ENCODE data around the gene ISG20L2. TPM values are rescaled to one million over a fixed set of nuclear protein-coding genes. Genes with fewer than 3 reads are reported as not detected.
A peak's percentile ranks its signal among the peaks of the same experiment; 100 is the strongest.

The ISG20L2 gene
- total and polyA plus RNA-seq, 5 donors from 2014 or later: 15.8 to 76.7 (median 17.7) TPM

GRCh38 chr1:156742017-156742416 lies 13.5 kb upstream of the ISG20L2 start:
- Histone ChIP-seq H3K27me3 (ENCODE audit: control insufficient read depth, insufficient read depth, low read length) (no peaks in the 10 kb centered on the region), H3K27ac (ENCODE audit: insufficient read depth, low read length, poor library complexity, severe bottlenecking) (peak overlapping the region; percentile 91), H3K4me3 (ENCODE audit: low read depth, low read length) (peak overlapping the region; percentile 60), H3K9me3 (ENCODE audit: control insufficient read depth in 2 of 2, low read length in 2 of 2) (no peaks in the 10 kb centered on the region), H3K36me3 (ENCODE audit: control insufficient read depth, insufficient read depth, low read length) (peaks cover 23% of the 10 kb centered on the region), H3K4me1 (ENCODE audit: control insufficient read depth, insufficient read depth, low read length, poor library complexity, severe bottlenecking) (peaks cover 31% of the 10 kb centered on the region)
- ATAC-seq (ENCODE audit: low read depth in 2 of 2) (no peak), DNase-seq (no peak)
- H3K36me3 Mint-ChIP-seq: peaks cover 38% of the 10 kb centered on the region
- peaks cover 0 to 2% (median 0%) of the 10 kb centered on the region in 7 donors for H3K9me3 Mint-ChIP-seq
- H3K27me3 Mint-ChIP-seq: no peaks in the 10 kb centered on the region
- H3K4me1 Mint-ChIP-seq: peaks cover 3 to 55% (median 37%) of the 10 kb centered on the region in 4 donors
- H3K27ac Mint-ChIP-seq: peak overlapping the region; percentile 92 to 99 (median 98)
- H3K4me3 Mint-ChIP-seq: peak overlapping the region; percentile 48 to 97 (median 74)

- Mint-ChIP-seq H3K4me1 (peaks cover 3 to 55% (median 36%) of the 10 kb centered on the region in 4 donors), H3K27me3 (no peaks in the 10 kb centered on the region)
- peaks cover 28% of the 10 kb centered on the region for H3K36me3 ChIP-seq (ENCODE audit: control insufficient read depth, insufficient read depth, low read length)
Measured at GRCh38 chr1:156741481-156741983, 13.0 kb upstream of the ISG20L2 start.

GRCh38 chr1:156740741-156741480 lies 12.3 kb upstream of the ISG20L2 start, which contains the start of gene MRPL24:
Gene MRPL24 (minus strand): TSS chr1:156741088. CDS start chr1:156738704, 2,384 bp downstream.
- Histone ChIP-seq H3K27ac (ENCODE audit: insufficient read depth, low read length, poor library complexity, severe bottlenecking) (peak within 1 kb of the TSS; percentile 91), H3K9me3 (ENCODE audit: control insufficient read depth in 2 of 2, low read length in 2 of 2) (no peaks in the 10 kb centered on the region), H3K4me3 (ENCODE audit: low read depth, low read length) (peak within 1 kb of the TSS; percentile 80), H3K36me3 (ENCODE audit: control insufficient read depth, insufficient read depth, low read length) (peaks cover 28% of the 10 kb centered on the region), H3K27me3 (ENCODE audit: control insufficient read depth, insufficient read depth, low read length) (no peaks in the 10 kb centered on the region), H3K4me1 (ENCODE audit: control insufficient read depth, insufficient read depth, low read length, poor library complexity, severe bottlenecking) (peaks cover 20% of the 10 kb centered on the region)
- H3K9me3 Mint-ChIP-seq: peaks cover 0 to 2% (median 0%) of the 10 kb centered on the region in 7 donors
- H3K4me3 Mint-ChIP-seq: peak within 1 kb of the TSS; percentile 90 to 97 (median 94)
- ATAC-seq (ENCODE audit: low read depth in 2 of 2) (peak; percentile 92 to 94), DNase-seq (peak; percentile 96 to 99 (median 99))
- peaks cover 36% of the 10 kb centered on the region for H3K36me3 Mint-ChIP-seq
- no peaks in the 10 kb centered on the region for H3K27me3 Mint-ChIP-seq
- peaks cover 3 to 50% (median 31%) of the 10 kb centered on the region in 4 donors for H3K4me1 Mint-ChIP-seq
- peak within 1 kb of the TSS; percentile 92 to 99 (median 98) for H3K27ac Mint-ChIP-seq

More at GRCh38 chr1:156741481-156741983, 13.0 kb upstream of the ISG20L2 start:
- Histone ChIP-seq H3K27me3 (ENCODE audit: control insufficient read depth, insufficient read depth, low read length) (no peaks in the 10 kb centered on the region), H3K27ac (ENCODE audit: insufficient read depth, low read length, poor library complexity, severe bottlenecking) (peak overlapping the region; percentile 91), H3K4me1 (ENCODE audit: control insufficient read depth, insufficient read depth, low read length, poor library complexity, severe bottlenecking) (peaks cover 26% of the 10 kb centered on the region), H3K9me3 (ENCODE audit: control insufficient read depth in 2 of 2, low read length in 2 of 2) (no peaks in the 10 kb centered on the region), H3K4me3 (ENCODE audit: low read depth, low read length) (peak overlapping the region; percentile 60)
- ATAC-seq (ENCODE audit: low read depth in 2 of 2) (no peak), DNase-seq (no peak)
- H3K27ac Mint-ChIP-seq: peak overlapping the region; percentile 92 to 99 (median 98)
- peaks cover 38% of the 10 kb centered on the region for H3K36me3 Mint-ChIP-seq
- H3K9me3 Mint-ChIP-seq: peaks cover 0 to 2% (median 0%) of the 10 kb centered on the region in 7 donors
- peak overlapping the region; percentile 90 to 97 (median 94) for H3K4me3 Mint-ChIP-seq

GRCh38 chr1:156740237-156740740 lies 11.7 kb upstream of the ISG20L2 start:
- H3K27me3 Mint-ChIP-seq: no peaks in the 10 kb centered on the region
- peaks cover 3 to 44% (median 25%) of the 10 kb centered on the region in 4 donors for H3K4me1 Mint-ChIP-seq
- H3K4me3 Mint-ChIP-seq: peak overlapping the region; percentile 90 to 97 (median 94)
- Histone ChIP-seq H3K9me3 (ENCODE audit: control insufficient read depth in 2 of 2, low read length in 2 of 2) (no peaks in the 10 kb centered on the region), H3K4me3 (ENCODE audit: low read depth, low read length) (peak overlapping the region; percentile 80), H3K27me3 (ENCODE audit: control insufficient read depth, insufficient read depth, low read length) (no peaks in the 10 kb centered on the region), H3K36me3 (ENCODE audit: control insufficient read depth, insufficient read depth, low read length) (peaks cover 25% of the 10 kb centered on the region), H3K4me1 (ENCODE audit: control insufficient read depth, insufficient read depth, low read length, poor library complexity, severe bottlenecking) (peaks cover 17% of the 10 kb centered on the region), H3K27ac (ENCODE audit: insufficient read depth, low read length, poor library complexity, severe bottlenecking) (peak overlapping the region; percentile 91)
- H3K36me3 Mint-ChIP-seq: peaks cover 30% of the 10 kb centered on the region
- peak overlapping the region; percentile 92 to 98 (median 93) for H3K27ac Mint-ChIP-seq
- peak in 1 of 3 donors; percentile 39 for DNase-seq
- ATAC-seq (ENCODE audit: low read depth in 2 of 2): no peak
- H3K9me3 Mint-ChIP-seq: peaks cover 0 to 2% (median 0%) of the 10 kb centered on the region in 7 donors

- H3K4me3 ChIP-seq (ENCODE audit: low read depth, low read length): no peak overlapping the region
- no peaks in the 10 kb centered on the region for H3K9me3 ChIP-seq (ENCODE audit: control insufficient read depth in 2 of 2, low read length in 2 of 2)
- Mint-ChIP-seq H3K9me3 (peaks cover 0 to 2% (median 0%) of the 10 kb centered on the region in 7 donors), H3K4me1 (peaks cover 3 to 36% (median 22%) of the 10 kb centered on the region in 4 donors), H3K27ac (peak overlapping the region in 1 of 3 donors; percentile 1), H3K27me3 (no peaks in the 10 kb centered on the region), H3K4me3 (peak overlapping the region; percentile 6 to 80 (median 36)), H3K36me3 (peaks cover 27% of the 10 kb centered on the region)
- no peaks in the 10 kb centered on the region for H3K27me3 ChIP-seq (ENCODE audit: control insufficient read depth, insufficient read depth, low read length)
- H3K4me1 ChIP-seq (ENCODE audit: control insufficient read depth, insufficient read depth, low read length, poor library complexity, severe bottlenecking): peaks cover 17% of the 10 kb centered on the region
- H3K36me3 ChIP-seq (ENCODE audit: control insufficient read depth, insufficient read depth, low read length): peaks cover 14% of the 10 kb centered on the region
- ATAC-seq (ENCODE audit: low read depth in 2 of 2): no peak
- no peak for DNase-seq
- H3K27ac ChIP-seq (ENCODE audit: insufficient read depth, low read length, poor library complexity, severe bottlenecking): peak overlapping the region; percentile 5
Measured at GRCh38 chr1:156738916-156739315, 10.3 kb upstream of the ISG20L2 start.

GRCh38 chr1:156738407-156738806 lies 9.8 kb upstream of the ISG20L2 start:
- H3K27me3 ChIP-seq (ENCODE audit: control insufficient read depth, insufficient read depth, low read length): no peaks in the 10 kb centered on the region
- Mint-ChIP-seq H3K36me3 (peaks cover 27% of the 10 kb centered on the region), H3K9me3 (peaks cover 0 to 2% (median 0%) of the 10 kb centered on the region in 7 donors), H3K27ac (peak overlapping the region in 2 of 3 donors; percentile 31 to 68), H3K27me3 (no peaks in the 10 kb centered on the region), H3K4me3 (peak overlapping the region in 2 of 4 donors; percentile 66 to 80), H3K4me1 (peaks cover 3 to 36% (median 21%) of the 10 kb centered on the region in 4 donors)
- no peak for DNase-seq
- H3K4me3 ChIP-seq (ENCODE audit: low read depth, low read length): no peak overlapping the region
- peaks cover 17% of the 10 kb centered on the region for H3K4me1 ChIP-seq (ENCODE audit: control insufficient read depth, insufficient read depth, low read length, poor library complexity, severe bottlenecking)
- H3K36me3 ChIP-seq (ENCODE audit: control insufficient read depth, insufficient read depth, low read length): peaks cover 10% of the 10 kb centered on the region
- H3K27ac ChIP-seq (ENCODE audit: insufficient read depth, low read length, poor library complexity, severe bottlenecking): no peak overlapping the region
- no peaks in the 10 kb centered on the region for H3K9me3 ChIP-seq (ENCODE audit: control insufficient read depth in 2 of 2, low read length in 2 of 2)
- ATAC-seq (ENCODE audit: low read depth in 2 of 2): no peak

- ATAC-seq (ENCODE audit: low read depth in 2 of 2): no peak
- no peaks in the 10 kb centered on the region for H3K9me3 ChIP-seq (ENCODE audit: control insufficient read depth in 2 of 2, low read length in 2 of 2)
- Mint-ChIP-seq H3K4me1 (peaks cover 0 to 21% (median 11%) of the 10 kb centered on the region in 4 donors), H3K36me3 (peaks cover 16% of the 10 kb centered on the region), H3K4me3 (no peak overlapping the region), H3K27me3 (no peaks in the 10 kb centered on the region), H3K9me3 (no peaks in the 10 kb centered on the region), H3K27ac (no peak overlapping the region)
- DNase-seq: no peak
- peaks cover 4% of the 10 kb centered on the region for H3K36me3 ChIP-seq (ENCODE audit: control insufficient read depth, insufficient read depth, low read length)
- no peaks in the 10 kb centered on the region for H3K27me3 ChIP-seq (ENCODE audit: control insufficient read depth, insufficient read depth, low read length)
- H3K27ac ChIP-seq (ENCODE audit: insufficient read depth, low read length, poor library complexity, severe bottlenecking): no peak overlapping the region
- H3K4me1 ChIP-seq (ENCODE audit: control insufficient read depth, insufficient read depth, low read length, poor library complexity, severe bottlenecking): peaks cover 1% of the 10 kb centered on the region
- no peak overlapping the region for H3K4me3 ChIP-seq (ENCODE audit: low read depth, low read length)
Measured at GRCh38 chr1:156733989-156734584, 5.5 kb upstream of the ISG20L2 start.

Measured in CD4-positive, CD25-positive, alpha-beta regulatory T cell (primary cell).